ENCODE measurements around the gene TIMD4.

The TIMD4 gene

DNA sequence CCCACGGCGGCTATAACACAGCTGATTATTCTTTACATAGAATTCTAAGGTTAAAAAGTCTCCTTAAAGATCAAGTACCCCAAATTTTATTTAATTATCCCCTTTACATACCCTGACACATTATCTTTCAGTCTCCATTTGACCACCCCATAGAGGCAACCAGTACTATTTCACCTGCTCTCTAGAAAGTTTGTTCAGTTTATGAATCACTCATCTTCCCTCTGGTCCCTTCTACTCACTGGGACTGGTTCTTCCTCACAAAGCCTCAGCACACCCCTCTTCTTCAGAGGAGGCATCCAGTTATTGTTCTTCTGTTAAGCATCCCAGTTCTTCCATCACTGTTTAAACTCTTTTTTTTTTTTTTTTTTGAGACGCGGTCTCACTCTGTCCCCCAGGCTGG is 70.2 kb downstream of the TIMD4 start:
- TF ChIP-seq, protein P1, sequence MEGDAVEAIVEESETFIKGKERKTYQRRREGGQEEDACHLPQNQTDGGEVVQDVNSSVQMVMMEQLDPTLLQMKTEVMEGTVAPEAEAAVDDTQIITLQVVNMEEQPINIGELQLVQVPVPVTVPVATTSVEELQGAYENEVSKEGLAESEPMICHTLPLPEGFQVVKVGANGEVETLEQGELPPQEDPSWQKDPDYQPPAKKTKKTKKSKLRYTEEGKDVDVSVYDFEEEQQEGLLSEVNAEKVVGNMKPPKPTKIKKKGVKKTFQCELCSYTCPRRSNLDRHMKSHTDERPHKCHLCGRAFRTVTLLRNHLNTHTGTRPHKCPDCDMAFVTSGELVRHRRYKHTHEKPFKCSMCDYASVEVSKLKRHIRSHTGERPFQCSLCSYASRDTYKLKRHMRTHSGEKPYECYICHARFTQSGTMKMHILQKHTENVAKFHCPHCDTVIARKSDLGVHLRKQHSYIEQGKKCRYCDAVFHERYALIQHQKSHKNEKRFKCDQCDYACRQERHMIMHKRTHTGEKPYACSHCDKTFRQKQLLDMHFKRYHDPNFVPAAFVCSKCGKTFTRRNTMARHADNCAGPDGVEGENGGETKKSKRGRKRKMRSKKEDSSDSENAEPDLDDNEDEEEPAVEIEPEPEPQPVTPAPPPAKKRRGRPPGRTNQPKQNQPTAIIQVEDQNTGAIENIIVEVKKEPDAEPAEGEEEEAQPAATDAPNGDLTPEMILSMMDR (IDR thresholded peaks at IDR 0.05): no peak
- Mint-ChIP-seq H3K9me3 (no peaks in the 10 kb centered on the region), H3K27me3 (ENCODE audit: low read depth, poor library complexity) (peaks cover 3% of the 10 kb centered on the region), H3K36me3 (ENCODE audit: low read depth) (no peaks in the 10 kb centered on the region), H3K4me1 (no peaks in the 10 kb centered on the region), H3K4me3 (no peak overlapping the region), H3K27ac (no peak overlapping the region)
- no peak for DNase-seq

DNA sequence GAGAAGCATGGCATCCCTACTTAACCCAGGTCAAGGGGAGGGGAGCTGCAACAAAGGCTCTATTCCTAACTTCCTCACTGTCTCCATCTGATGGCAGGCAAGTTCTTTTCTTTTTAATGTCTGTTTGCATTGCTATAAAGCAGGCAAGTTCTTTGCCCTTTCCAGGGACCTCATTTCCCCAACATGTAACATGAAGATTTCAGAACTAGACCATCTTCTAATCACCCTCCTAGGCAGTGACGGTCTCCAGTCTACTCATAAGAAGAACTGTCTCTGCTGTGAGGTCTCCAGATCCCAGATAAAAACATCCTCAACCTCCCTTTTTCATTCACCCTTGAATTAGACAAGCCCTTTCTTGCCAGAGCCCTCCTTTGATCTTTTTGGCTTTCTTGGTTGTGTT is 70.8 kb downstream of the TIMD4 start:
- Mint-ChIP-seq H3K27me3 (ENCODE audit: low read depth, poor library complexity) (peaks cover 3% of the 10 kb centered on the region), H3K4me1 (no peaks in the 10 kb centered on the region), H3K36me3 (ENCODE audit: low read depth) (no peaks in the 10 kb centered on the region), H3K27ac (no peak overlapping the region), H3K4me3 (no peak overlapping the region), H3K9me3 (no peaks in the 10 kb centered on the region)
- no peak for DNase-seq
- TF ChIP-seq, protein P1 (IDR thresholded peaks at IDR 0.05): no peak

DNA sequence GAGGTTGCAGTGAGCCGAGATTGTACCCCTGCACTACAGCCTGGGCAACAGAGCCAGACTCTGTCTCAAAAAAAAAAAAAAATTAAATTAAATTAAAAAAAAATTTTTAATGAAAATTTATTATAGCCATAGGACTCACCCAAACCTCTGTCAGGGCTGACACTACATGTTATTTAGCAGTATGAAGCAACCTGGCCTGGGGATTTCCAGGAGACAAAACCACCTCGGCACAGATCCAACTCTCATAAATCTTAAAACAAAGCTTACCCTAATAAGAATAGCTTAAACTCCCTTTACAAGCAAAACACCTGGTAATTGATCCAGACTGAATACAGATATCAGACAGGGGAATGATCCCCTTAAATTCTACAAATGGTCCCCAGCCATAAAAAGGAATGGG is 74.5 kb downstream of the TIMD4 start:
- Mint-ChIP-seq H3K9me3 (no peaks in the 10 kb centered on the region), H3K36me3 (ENCODE audit: low read depth) (no peaks in the 10 kb centered on the region), H3K27me3 (ENCODE audit: low read depth, poor library complexity) (peaks cover 3% of the 10 kb centered on the region), H3K4me1 (no peaks in the 10 kb centered on the region), H3K27ac (no peak overlapping the region), H3K4me3 (no peak overlapping the region)
- no peak for DNase-seq
- TF ChIP-seq, protein P1 (IDR thresholded peaks at IDR 0.05): no peak

DNA sequence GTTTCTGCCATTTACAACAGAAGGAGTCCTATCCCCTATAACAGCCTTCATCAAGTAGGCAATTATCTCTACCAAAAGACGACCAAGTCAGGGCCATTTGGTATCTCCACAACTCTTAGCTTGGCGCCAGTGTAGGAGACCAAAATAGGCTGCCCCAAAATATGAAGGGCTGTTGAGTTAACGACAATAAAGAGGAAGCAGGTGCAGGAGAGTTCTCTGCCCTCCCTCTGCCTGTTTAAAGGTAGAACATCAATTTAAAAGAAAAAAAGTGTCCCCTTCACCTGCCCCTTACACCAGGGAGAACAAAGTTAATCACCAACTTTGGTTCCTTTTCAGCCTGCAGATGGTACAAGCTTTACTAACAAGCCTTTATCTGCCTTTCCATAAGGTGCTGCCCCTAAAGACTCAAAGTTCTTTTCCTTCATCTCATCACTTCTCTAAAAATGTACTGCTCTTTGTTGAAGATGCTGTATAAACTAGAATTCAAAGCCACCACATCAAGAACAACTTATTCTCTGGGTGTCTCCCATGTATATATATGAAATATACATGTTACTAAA is 79.6 kb downstream of the TIMD4 start:
- no peaks in the 10 kb centered on the region for H3K4me1 Mint-ChIP-seq
- H3K36me3 Mint-ChIP-seq (ENCODE audit: low read depth): no peaks in the 10 kb centered on the region

DNA sequence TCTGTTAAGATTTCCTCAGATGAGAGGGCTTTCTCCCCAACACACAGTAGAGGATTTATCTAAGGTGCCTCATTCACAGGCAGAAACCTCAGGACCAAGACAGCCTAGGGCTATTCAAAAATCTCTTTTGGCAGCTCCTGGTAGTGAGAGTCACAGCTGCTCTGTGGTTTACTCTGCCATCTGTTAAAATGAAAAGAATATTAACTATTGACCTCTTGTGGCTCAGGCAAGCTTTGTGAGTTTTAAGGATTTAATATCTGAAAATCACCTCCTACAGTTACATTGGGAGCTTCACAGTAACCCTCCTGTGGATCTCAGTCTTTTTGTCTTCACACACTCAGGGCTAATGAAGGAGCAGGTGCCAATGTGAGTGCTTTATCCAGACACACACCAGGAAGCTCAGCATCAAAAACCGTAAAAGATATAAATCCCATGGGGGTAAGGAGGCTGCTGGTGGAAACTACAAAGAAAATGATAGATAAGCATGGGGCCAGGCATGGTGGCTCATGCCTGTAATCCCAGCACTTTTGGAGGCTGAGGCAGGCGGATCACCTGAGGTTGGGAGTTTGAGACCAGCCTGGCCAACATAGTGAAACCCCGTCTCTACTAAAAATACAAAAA is 83.3 kb downstream of the TIMD4 start:
- H3K27ac Mint-ChIP-seq: no peak overlapping the region
- H3K36me3 Mint-ChIP-seq (ENCODE audit: low read depth): no peaks in the 10 kb centered on the region
- no peak for DNase-seq
- TF ChIP-seq, protein P1 (IDR thresholded peaks at IDR 0.05): no peak
- no peaks in the 10 kb centered on the region for H3K9me3 Mint-ChIP-seq
- no peaks in the 10 kb centered on the region for H3K4me1 Mint-ChIP-seq
- H3K27me3 Mint-ChIP-seq (ENCODE audit: low read depth, poor library complexity): peaks cover 11% of the 10 kb centered on the region
- H3K4me3 Mint-ChIP-seq: no peak overlapping the region

More for the DNA sequence above, 79.6 kb downstream of the TIMD4 start:
- H3K4me3 Mint-ChIP-seq: no peak overlapping the region
- H3K27me3 Mint-ChIP-seq (ENCODE audit: low read depth, poor library complexity): peaks cover 7% of the 10 kb centered on the region
- no peak for DNase-seq
- TF ChIP-seq, protein P1 (IDR thresholded peaks at IDR 0.05): no peak
- no peak overlapping the region for H3K27ac Mint-ChIP-seq
- no peaks in the 10 kb centered on the region for H3K9me3 Mint-ChIP-seq

DNA sequence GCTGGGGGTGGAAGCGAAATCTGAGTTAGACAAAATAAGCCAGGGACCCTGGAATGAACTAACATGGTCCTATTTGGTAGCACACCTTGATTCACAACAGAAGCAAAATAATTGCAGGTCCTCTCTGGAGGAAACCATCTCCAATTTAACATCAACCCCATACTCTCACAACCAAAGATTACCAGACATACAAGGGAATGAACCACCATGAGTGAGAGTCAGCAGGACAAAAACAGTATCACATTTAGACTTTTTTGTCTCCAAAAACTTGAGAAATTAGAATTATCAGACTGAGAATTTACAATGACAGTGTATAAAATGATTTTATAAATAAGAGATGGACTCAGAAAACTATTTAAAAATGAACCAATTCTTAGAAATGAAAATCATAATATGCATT is 91.8 kb downstream of the TIMD4 start:
- peaks cover 10% of the 10 kb centered on the region for H3K9me3 Mint-ChIP-seq
- no peak overlapping the region for H3K4me3 Mint-ChIP-seq
- H3K27me3 Mint-ChIP-seq (ENCODE audit: low read depth, poor library complexity): no peaks in the 10 kb centered on the region
- TF ChIP-seq, protein P1 (IDR thresholded peaks at IDR 0.05): no peak
- H3K36me3 Mint-ChIP-seq (ENCODE audit: low read depth): no peaks in the 10 kb centered on the region
- DNase-seq: no peak
- no peak overlapping the region for H3K27ac Mint-ChIP-seq
- H3K4me1 Mint-ChIP-seq: no peaks in the 10 kb centered on the region
